G401.6 (cell line): ENCODE measurements around the gene DGKB.

Source experiments
- FAIRE-seq: peaks from 2 replicates; lab custom pipeline; 2012; peaks lifted over from hg19 to GRCh38; lab: Jason Lieb, UNC

DGKB gene

DNA sequence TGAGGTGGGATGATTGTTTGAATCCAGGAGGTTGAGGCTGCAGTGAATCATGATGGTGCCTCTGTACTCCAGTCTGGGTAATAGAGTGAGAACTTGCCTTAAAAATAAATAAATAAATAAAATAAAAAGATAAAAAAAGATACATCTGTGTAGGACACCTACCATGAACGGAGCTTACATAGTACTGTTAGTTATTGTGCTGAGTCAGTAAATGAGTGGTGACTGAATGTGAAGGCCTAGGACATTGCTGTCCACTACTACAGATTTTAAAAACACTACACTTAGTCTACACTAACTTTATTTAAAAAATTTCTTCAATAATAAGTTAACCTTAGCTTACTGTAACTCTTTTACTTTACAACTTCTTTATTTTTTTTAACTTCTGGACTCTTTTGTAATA lies 806.4 kb downstream of the DGKB start:
- FAIRE-seq = no peak

- no peak for FAIRE-seq
These were observed 807.2 kb downstream of the DGKB start for GRCh38 chr7:14095233-14095950.
